Endodermal cell (in vitro differentiated cells): ENCODE measurements around the gene TARBP2. TPM values are rescaled to one million over a fixed set of nuclear protein-coding genes. Genes with fewer than 3 reads are reported as not detected.

Source experiments
- DNase-seq: peaks from one replicate; pipeline ENCODE4 v3.0.0-alpha.2; 2017
- H3K27ac ChIP-seq: 2 replicates; pipeline ENCODE4 v1.5.1; 2013; ENCODE audit warnings: mild to moderate bottlenecking, low read depth, low read length, moderate library complexity
- H3K27me3 ChIP-seq: 2 replicates; pipeline ENCODE4 v1.6.1; 2013; ENCODE audit warnings: mild to moderate bottlenecking, low read length, moderate library complexity; ENCODE audit not compliant: insufficient read depth, control insufficient read depth, poor library complexity, severe bottlenecking
- H3K36me3 ChIP-seq: 2 replicates; pipeline ENCODE4 v1.7.0; 2013; ENCODE audit warnings: mild to moderate bottlenecking, low read length, moderate library complexity; ENCODE audit not compliant: control insufficient read depth, insufficient read depth
- H3K4me1 ChIP-seq: one replicate; pipeline ENCODE4 v1.7.0; 2013; ENCODE audit warnings: low read length; ENCODE audit not compliant: control insufficient read depth, insufficient read depth
- H3K4me3 ChIP-seq: 2 replicates; pipeline ENCODE4 v1.5.1; 2013; ENCODE audit warnings: mild to moderate bottlenecking, low read length, moderate library complexity
- H3K9ac ChIP-seq: 2 replicates; pipeline ENCODE4 v1.6.1; 2013; ENCODE audit warnings: mild to moderate bottlenecking, low read length, moderate library complexity; ENCODE audit not compliant: poor library complexity, severe bottlenecking; ENCODE audit errors: extremely low read depth
- H3K9me3 ChIP-seq: 2 replicates; pipeline ENCODE4 v1.6.1; 2013; ENCODE audit warnings: mild to moderate bottlenecking, low read length, moderate library complexity; ENCODE audit not compliant: control insufficient read depth
- H3K27ac Mint-ChIP-seq: 2 replicates; pipeline ENCODE4 v1.8.0; 2020; ENCODE audit warnings: mixed read lengths
- H3K27me3 Mint-ChIP-seq: 2 replicates; pipeline ENCODE4 v1.8.0; 2021; ENCODE audit warnings: mild to moderate bottlenecking, mixed read lengths; ENCODE audit not compliant: insufficient read depth
- H3K36me3 Mint-ChIP-seq: 2 replicates; pipeline ENCODE4 v1.8.0; 2020; ENCODE audit warnings: low read depth, mixed read lengths
- H3K4me1 Mint-ChIP-seq: 2 replicates; pipeline ENCODE4 v1.8.0; 2020; ENCODE audit warnings: mixed read lengths
- H3K4me3 Mint-ChIP-seq: 2 replicates; pipeline ENCODE4 v1.8.0; 2020; ENCODE audit warnings: mild to moderate bottlenecking, moderate library complexity, mixed read lengths
- H3K9me3 Mint-ChIP-seq: 2 replicates; pipeline ENCODE4 v1.8.0; 2020; ENCODE audit warnings: mild to moderate bottlenecking, mixed read lengths
- CTCF ChIP-seq: fragments of 200-600 bp; sonication (generic); conservative IDR thresholded peaks from 2 replicates; pipeline ENCODE4 v1.5.0; 2021; ENCODE audit warnings: antibody characterized with exemption, mild to moderate bottlenecking
- WGBS, 2 experiments: methylation state at CpG; one replicate each; pipeline versions ENCODE4 v1.1.5 to v1.1.7; 2013; ENCODE audit warnings: missing lambda C conversion rate in 2 of 2, mixed read lengths in 1 of 2; ENCODE audit not compliant: insufficient coverage in 1 of 2, insufficient read length in 1 of 2; 5-methylcytosine and 5-hydroxymethylcytosine counted together
- total RNA-seq, 2 donors: library from RNA; stranded (reverse); fragmentation: NEBNext Ultra II Directional in 1 of 2; extraction: Animal tissue kit (Norgen Biotek cat#: 25700) in 1 of 2; gene quantifications; 2 replicates in 1 of 2; 3 replicates in 1 of 2; pipeline ENCODE4 v1.2.1, GENCODE V29; 2021

TARBP2 gene
- total RNA-seq, 2 donors from 2014 or later = 48.4 to 60.3 TPM

- no peaks in the 10 kb centered on the region for H3K9me3 Mint-ChIP-seq
- WGBS, 2 experiments = 2 to 4% methylated on average over 22 to 51 of the region's 52 CpGs
- peak; percentile 100 for DNase-seq
- peak overlapping the region; percentile 97 for H3K27ac Mint-ChIP-seq
- peak overlapping the region; percentile 78 for H3K27ac ChIP-seq
- H3K9me3 ChIP-seq = no peaks in the 10 kb centered on the region
- no peak for TF ChIP-seq CTCF
- H3K9ac ChIP-seq = peak overlapping the region; percentile 61
- peaks cover 4% of the 10 kb centered on the region for H3K27me3 Mint-ChIP-seq
- peaks cover 31% of the 10 kb centered on the region for H3K4me1 Mint-ChIP-seq
- H3K4me3 ChIP-seq = peak overlapping the region; percentile 86
- peak overlapping the region; percentile 67 for H3K4me3 Mint-ChIP-seq
- H3K4me1 ChIP-seq = peaks cover 16% of the 10 kb centered on the region
- no peaks in the 10 kb centered on the region for H3K27me3 ChIP-seq
- H3K36me3 ChIP-seq = no peaks in the 10 kb centered on the region
- H3K36me3 Mint-ChIP-seq = no peaks in the 10 kb centered on the region
These were observed 8.1 kb upstream of the TARBP2 start for GRCh38 chr12:53492830-53493609.

- Mint-ChIP-seq H3K27ac (peak overlapping the region; percentile 97), H3K4me1 (peaks cover 36% of the 10 kb centered on the region), H3K36me3 (no peaks in the 10 kb centered on the region), H3K4me3 (peak overlapping the region; percentile 67), H3K27me3 (peaks cover 4% of the 10 kb centered on the region), H3K9me3 (no peaks in the 10 kb centered on the region)
- Histone ChIP-seq H3K9me3 (no peaks in the 10 kb centered on the region), H3K27me3 (no peaks in the 10 kb centered on the region), H3K4me1 (peaks cover 16% of the 10 kb centered on the region), H3K36me3 (no peaks in the 10 kb centered on the region), H3K4me3 (peak overlapping the region; percentile 86), H3K27ac (peak overlapping the region; percentile 78), H3K9ac (peak overlapping the region; percentile 61)
- DNase-seq = peak; percentile 74
- TF ChIP-seq CTCF = peak; percentile 32
- 31 to 45% methylated on average over 2 to 11 of the region's 11 CpGs for WGBS, 2 experiments
These were observed 7.3 kb upstream of the TARBP2 start for GRCh38 chr12:53493610-53494391.

- Histone ChIP-seq H3K4me3 (no peak overlapping the region), H3K27me3 (no peaks in the 10 kb centered on the region), H3K36me3 (no peaks in the 10 kb centered on the region), H3K9ac (no peak overlapping the region), H3K27ac (no peak overlapping the region), H3K9me3 (no peaks in the 10 kb centered on the region), H3K4me1 (peaks cover 16% of the 10 kb centered on the region)
- DNase-seq = peak; percentile 90
- Mint-ChIP-seq H3K36me3 (no peaks in the 10 kb centered on the region), H3K4me1 (peaks cover 45% of the 10 kb centered on the region), H3K27me3 (peaks cover 2% of the 10 kb centered on the region), H3K27ac (peak overlapping the region; percentile 82), H3K9me3 (no peaks in the 10 kb centered on the region), H3K4me3 (peak overlapping the region; percentile 20)
- 63 to 80% methylated on average over 1 to 4 of the region's 5 CpGs for WGBS, 2 experiments
- no peak for TF ChIP-seq CTCF
These were observed 5.0 kb upstream of the TARBP2 start for GRCh38 chr12:53495903-53496751.
